Subcutaneous adipose tissue (tissue), 4 donors: ENCODE measurements around the gene EXOC2. TPM values are rescaled to one million over a fixed set of nuclear protein-coding genes. Genes with fewer than 3 reads are reported as not detected.

Source experiments
- CTCF ChIP-seq: fragments of 450-650 bp; IDR thresholded peaks from one replicate; pipeline ENCODE4 v1.5.1; 2016; ENCODE audit warnings: low read depth, mild to moderate bottlenecking, control low read depth, antibody characterized with exemption, moderate library complexity
- total RNA-seq, 4 donors: library from RNA; depleted of rRNA; stranded (reverse); fragments of >200 nt; gene quantifications; one replicate each; pipeline ENCODE4 v1.1.0, GENCODE V29; 2016

Gene EXOC2
- 10 to 100 TPM; 18.9 to 28.4 (median 20.2) TPM for total RNA-seq

DNA sequence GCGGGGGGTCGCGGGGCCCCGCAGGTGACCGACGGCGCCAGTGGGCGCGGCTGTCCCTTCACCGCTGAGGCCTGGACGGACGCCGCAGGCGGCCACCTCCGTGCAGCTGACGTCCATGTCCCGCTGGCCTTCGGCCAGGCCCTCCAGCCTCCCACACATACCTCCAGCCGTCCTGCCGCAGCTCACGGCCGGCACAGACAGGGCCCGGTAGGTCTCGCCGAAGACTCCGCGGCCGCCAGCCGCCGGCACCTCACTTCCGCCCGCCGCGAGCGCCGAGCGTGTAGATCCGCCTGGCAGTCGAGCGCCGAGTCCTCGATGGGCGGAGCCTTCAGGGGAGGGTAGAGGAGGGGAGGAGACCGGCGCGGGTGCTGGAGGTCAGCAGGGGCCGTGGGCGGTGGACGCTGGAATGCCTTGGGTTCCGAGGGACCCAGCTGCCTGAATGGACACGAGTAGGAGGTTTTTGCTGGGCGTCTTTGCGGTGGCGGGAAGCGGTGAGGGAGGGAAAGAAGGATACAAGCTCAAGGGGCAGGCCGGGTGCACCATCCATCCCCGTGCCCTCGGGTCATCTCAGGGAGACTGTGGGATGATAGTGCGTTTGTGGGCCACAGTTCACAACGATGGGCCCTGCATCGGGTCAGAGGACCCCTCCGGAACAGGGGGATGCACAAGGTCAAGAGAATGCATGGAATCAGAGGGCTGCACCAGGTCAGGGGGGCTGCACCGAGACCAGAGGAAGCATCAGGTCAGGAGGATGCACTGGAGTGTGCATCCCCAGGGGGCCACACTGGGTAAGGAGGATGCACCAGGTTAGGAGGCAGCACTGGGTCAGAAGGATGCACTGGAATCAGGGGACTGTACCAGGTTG, at the start of gene EXOC2:
TSS of gene EXOC2 (minus strand) at position 282 of the 865 bp plus-strand sequence. CDS start 55,321 bp downstream, outside the sequence.
- no peak for TF ChIP-seq CTCF

GRCh38 chr6:741410-742339, 48.7 kb upstream of the EXOC2 start:
- no peak for TF ChIP-seq CTCF

- TF ChIP-seq CTCF: no peak
Measured at GRCh38 chr6:736657-737446, 43.9 kb upstream of the EXOC2 start.

GRCh38 chr6:733431-734219, 40.7 kb upstream of the EXOC2 start:
- no peak for TF ChIP-seq CTCF

- no peak for TF ChIP-seq CTCF
Measured at GRCh38 chr6:731924-732323, 39.0 kb upstream of the EXOC2 start.

GRCh38 chr6:729606-730320, 36.8 kb upstream of the EXOC2 start:
- TF ChIP-seq CTCF: no peak
